ENCODE measurements around the gene MEI1.

The MEI1 gene

DNA sequence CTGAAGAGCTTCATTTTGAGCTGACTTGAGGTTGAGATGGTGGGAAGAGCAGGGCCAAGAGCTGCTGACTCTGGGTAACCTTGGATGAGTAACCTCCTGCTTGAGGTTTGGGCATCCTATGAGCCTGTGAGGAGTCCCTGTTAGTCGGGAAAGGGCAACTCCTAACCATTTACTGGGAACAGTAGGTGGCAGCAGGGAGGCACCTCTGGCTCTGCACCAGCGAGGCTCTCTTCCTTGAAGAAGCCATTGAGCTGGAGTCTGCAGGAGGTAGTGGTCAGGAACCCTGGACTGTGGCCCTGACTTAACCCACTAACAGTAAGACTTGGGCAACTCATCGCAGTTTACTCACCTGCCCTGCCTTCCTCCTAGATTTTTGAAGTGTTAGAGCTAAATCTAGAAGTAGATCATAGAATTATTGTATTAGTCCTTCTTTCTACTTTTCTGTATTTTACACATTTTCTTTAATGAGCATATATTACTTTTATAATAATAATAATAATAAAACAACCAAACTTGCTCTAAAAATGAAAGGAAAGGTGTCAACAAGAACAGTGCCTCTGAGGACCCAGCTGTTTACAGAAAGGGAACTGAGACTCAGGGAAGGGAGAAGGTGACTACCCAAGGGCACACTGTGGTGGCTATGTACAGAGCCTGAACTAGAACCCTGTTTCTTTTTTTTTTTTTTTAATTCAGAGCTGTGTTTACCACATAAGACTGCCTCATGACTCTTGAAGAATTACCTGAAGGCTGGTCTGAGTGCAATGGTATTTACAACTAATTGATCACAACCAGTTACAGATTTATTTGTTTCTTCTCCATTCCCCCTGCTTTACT lies 47.5 kb downstream of the MEI1 start:
- peak; percentile 69 for DNase-seq (ENCODE audit: extremely low spot score)
- ChIA-PET POLR2A (interaction anchor here (0.6 to 0.9 kb wide), 3 partner anchors 34 to 200 kb away, joined by 3 read pairs; partner anchors contain the start of gene CENPM), CTCF (interaction anchor here (0.6 to 5.2 kb wide), 47 partner anchors 9 to 693 kb away, joined by 3 to 34 read pairs (median 5); partner anchors contain the start of genes CCDC134, MEI1 and SREBF2)
- TF ChIP-seq, protein P1, sequence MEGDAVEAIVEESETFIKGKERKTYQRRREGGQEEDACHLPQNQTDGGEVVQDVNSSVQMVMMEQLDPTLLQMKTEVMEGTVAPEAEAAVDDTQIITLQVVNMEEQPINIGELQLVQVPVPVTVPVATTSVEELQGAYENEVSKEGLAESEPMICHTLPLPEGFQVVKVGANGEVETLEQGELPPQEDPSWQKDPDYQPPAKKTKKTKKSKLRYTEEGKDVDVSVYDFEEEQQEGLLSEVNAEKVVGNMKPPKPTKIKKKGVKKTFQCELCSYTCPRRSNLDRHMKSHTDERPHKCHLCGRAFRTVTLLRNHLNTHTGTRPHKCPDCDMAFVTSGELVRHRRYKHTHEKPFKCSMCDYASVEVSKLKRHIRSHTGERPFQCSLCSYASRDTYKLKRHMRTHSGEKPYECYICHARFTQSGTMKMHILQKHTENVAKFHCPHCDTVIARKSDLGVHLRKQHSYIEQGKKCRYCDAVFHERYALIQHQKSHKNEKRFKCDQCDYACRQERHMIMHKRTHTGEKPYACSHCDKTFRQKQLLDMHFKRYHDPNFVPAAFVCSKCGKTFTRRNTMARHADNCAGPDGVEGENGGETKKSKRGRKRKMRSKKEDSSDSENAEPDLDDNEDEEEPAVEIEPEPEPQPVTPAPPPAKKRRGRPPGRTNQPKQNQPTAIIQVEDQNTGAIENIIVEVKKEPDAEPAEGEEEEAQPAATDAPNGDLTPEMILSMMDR (IDR thresholded peaks at IDR 0.05; ENCODE audit: control extremely low read depth, extremely low read depth, low read depth, missing control alignments) = peak; percentile 79

DNA sequence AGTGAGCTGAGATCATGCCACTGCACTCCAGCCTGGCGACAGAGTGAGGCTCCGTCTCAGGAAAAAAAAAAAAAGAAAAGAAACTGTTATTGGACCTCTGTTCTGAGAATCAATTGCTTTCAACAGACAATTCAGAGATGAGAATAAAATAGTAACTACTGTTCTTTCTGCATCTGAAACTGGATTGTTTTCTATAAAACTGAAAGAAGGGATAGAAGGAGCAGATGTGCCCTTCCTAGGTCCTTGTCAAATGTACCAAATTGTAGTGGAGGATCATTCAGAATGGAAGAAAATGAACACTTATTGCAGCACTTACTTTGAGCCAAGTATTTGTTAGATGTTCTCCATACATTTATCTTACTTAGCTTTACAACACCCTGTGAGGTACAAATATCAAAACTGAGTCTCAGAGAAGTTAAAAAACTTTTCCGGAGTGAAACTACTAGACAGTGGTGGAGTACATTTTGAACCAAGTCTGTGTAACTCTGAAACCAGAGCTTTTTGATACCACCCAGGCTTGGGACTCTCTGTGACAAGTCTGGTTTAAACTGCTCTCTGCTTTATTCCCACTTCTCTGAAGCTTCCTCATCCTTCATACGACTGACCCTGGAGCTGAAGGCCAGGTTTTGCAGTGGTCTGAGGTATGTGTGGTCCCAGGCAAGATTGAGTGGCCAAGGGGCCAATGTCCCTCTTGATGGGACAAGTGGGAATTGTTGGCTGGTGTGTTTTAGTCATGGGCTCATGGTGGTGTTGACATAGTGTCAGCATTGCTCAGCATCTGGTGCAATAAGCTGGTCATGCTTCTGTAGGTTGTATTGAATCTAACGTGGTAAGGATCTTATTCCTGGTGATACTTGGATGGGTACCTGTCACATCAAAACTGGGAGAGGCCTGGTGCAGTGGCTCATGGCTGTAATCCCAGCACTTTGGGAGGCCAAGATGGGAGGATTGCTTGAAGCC lies 53.0 kb downstream of the MEI1 start:
- ChIA-PET CTCF (interaction anchor here (1.1 to 2.9 kb wide), 5 partner anchors 10 to 188 kb away, joined by 3 to 9 read pairs (median 5); no protein-coding TSS in a partner anchor), POLR2A (interaction anchor here (0.6 to 0.7 kb wide), 2 partner anchors 48 to 114 kb away, joined by 3 to 7 read pairs; no protein-coding TSS in a partner anchor)
- TF ChIP-seq, protein P1 (IDR thresholded peaks at IDR 0.05; ENCODE audit: control extremely low read depth, extremely low read depth, low read depth, missing control alignments) = no peak
- peak; percentile 46 for DNase-seq (ENCODE audit: extremely low spot score)

DNA sequence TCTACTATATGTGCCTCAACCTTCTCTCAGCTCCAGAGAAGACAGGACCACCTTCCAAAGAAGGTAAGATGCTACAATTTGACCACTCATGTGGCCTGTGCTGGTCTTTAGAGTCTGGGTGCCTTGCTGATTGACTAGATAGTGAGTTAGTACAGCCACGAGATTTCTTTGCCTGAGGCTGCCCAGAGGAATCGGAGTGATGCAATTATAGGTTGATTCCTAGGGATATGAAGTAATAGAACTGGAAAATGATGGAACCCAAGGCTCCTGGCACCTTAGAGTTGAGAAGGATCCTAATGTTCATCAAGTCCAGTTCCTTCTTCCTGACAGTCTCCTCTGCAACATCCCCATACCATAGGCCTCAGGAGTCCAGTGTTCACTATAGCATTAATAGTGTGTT lies 54.7 kb downstream of the MEI1 start:
- no peak for DNase-seq (ENCODE audit: extremely low spot score)
- ChIA-PET POLR2A (no interaction called here), CTCF (interaction anchor here (1.8 to 4.2 kb wide), 3 partner anchors 8 to 187 kb away, joined by 5 to 20 read pairs (median 12); no protein-coding TSS in a partner anchor)
- TF ChIP-seq, protein P1 (IDR thresholded peaks at IDR 0.05; ENCODE audit: control extremely low read depth, extremely low read depth, low read depth, missing control alignments) = no peak

DNA sequence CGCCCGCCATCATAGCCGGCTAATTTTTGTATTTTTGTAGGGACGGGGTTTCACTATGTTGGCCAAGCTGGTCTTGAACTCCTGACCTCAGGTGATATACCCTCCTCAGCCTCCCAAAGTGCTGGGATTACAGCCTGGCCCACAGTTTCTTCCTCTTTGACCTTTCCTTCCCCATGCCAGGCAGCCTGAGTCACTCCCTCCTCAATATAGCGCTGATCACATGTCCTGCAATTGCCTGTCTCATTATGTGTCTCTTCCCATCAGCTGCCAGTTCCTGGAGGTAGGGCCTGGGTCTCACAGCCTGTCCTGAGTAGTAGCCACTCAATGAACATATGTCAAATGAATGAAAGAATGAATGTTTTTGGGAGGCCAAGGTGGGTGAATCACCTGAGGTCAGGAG lies 58.2 kb downstream of the MEI1 start:
- TF ChIP-seq, protein P1 (IDR thresholded peaks at IDR 0.05; ENCODE audit: control extremely low read depth, extremely low read depth, low read depth, missing control alignments) = no peak
- CTCF ChIA-PET = interaction anchor here (1.2 to 4.2 kb wide), 4 partner anchors 10 to 60 kb away, joined by 3 to 20 read pairs (median 8); no protein-coding TSS in a partner anchor
- DNase-seq (ENCODE audit: extremely low spot score) = no peak
- POLR2A ChIA-PET = no interaction called here

DNA sequence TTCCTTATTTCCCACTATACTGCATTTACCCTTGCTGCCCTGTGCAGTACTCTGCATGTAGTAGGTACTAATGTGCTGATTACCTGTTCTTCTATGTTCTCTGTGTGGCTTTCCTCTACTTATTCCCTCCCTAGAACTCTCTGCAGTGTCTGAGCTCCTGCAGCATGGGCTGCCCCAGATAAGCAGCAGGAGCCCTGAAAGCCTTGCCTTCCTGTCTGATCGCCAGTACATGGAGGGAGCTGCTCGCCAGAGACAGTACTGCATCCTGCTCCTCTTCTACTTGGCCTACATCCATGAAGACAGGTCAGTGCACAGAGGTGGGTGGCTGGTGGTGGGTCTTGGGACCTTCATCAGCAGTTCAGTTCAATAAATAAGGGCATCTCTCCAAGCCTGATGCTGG lies 58.9 kb downstream of the MEI1 start:
- CTCF ChIA-PET = interaction anchor here (1.2 to 4.2 kb wide), 5 partner anchors 9 to 61 kb away, joined by 3 to 20 read pairs (median 4); no protein-coding TSS in a partner anchor

More for the DNA sequence above, 58.9 kb downstream of the MEI1 start:
- DNase-seq (ENCODE audit: extremely low spot score) = no peak
- TF ChIP-seq, protein P1 (IDR thresholded peaks at IDR 0.05; ENCODE audit: control extremely low read depth, extremely low read depth, low read depth, missing control alignments) = no peak
- POLR2A ChIA-PET = no interaction called here

All from GM10248 (cell line).